Mesothelial cell of epicardium (in vitro differentiated cells): Measurements from ENCODE around the gene RMND1. TPM values are rescaled to one million over a fixed set of nuclear protein-coding genes. Genes with fewer than 3 reads are reported as not detected.

Source experiments
- DNase-seq, 2 experiments: peaks; one replicate each; pipeline ENCODE4 v3.0.0; 2021; ENCODE audit warnings: low spot score in 2 of 2; ENCODE audit not compliant: unreplicated experiment in 2 of 2
- H3K27ac Mint-ChIP-seq: 2 replicates; pipeline ENCODE4 v1.8.0; 2021; ENCODE audit warnings: mixed read lengths
- H3K27me3 Mint-ChIP-seq: 2 replicates; pipeline ENCODE4 v1.8.0; 2021; ENCODE audit warnings: low read depth, mixed read lengths
- H3K36me3 Mint-ChIP-seq: 2 replicates; pipeline ENCODE4 v1.8.0; 2021; ENCODE audit warnings: mixed read lengths
- H3K4me1 Mint-ChIP-seq: 2 replicates; pipeline ENCODE4 v1.8.0; 2021; ENCODE audit warnings: mixed read lengths
- H3K4me3 Mint-ChIP-seq: 2 replicates; pipeline ENCODE4 v1.8.0; 2021; ENCODE audit warnings: mild to moderate bottlenecking, moderate library complexity, mixed read lengths
- H3K9me3 Mint-ChIP-seq: 2 replicates; pipeline ENCODE4 v1.8.0; 2021; ENCODE audit warnings: mixed read lengths
- total RNA-seq: library from RNA; stranded (reverse); gene quantifications from 3 replicates; pipeline ENCODE4 v1.2.1, GENCODE V29; 2021
- TF ChIP-seq, protein P1 (sequence below): fragments of 200-600 bp; sonication (generic); IDR thresholded peaks from one replicate; pipeline ENCODE4 v1.5.0; 2021; ENCODE audit warnings: antibody characterized with exemption; ENCODE audit not compliant: unreplicated experiment

RMND1 gene
- total RNA-seq, 1 donor from 2014 or later, result 22.7 TPM

DNA sequence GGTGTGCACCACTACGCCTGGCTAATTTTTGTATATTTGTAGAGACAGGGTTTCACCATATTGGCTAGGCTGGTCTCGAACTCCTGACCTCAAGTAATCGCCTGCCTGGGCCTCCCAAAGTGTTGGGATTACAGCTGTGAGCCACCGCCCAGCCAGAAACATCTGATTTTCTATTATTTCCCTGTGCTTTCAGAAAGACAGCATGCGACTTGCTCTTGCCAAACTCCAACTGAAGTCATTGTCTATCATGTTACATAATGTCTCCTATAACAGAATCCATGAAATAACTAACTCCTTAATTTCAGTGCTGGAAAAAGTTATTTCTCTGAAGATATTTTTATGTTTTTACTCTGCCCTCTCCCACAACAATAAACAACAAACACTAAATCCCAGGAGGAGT lies 8.5 kb downstream of the RMND1 start:
- Mint-ChIP-seq H3K27ac (no peak overlapping the region), H3K27me3 (no peaks in the 10 kb centered on the region), H3K4me3 (no peak overlapping the region), H3K9me3 (no peaks in the 10 kb centered on the region), H3K4me1 (peaks cover 15% of the 10 kb centered on the region), H3K36me3 (peaks cover 3% of the 10 kb centered on the region)
- DNase-seq, result no peak
- TF ChIP-seq, protein P1, sequence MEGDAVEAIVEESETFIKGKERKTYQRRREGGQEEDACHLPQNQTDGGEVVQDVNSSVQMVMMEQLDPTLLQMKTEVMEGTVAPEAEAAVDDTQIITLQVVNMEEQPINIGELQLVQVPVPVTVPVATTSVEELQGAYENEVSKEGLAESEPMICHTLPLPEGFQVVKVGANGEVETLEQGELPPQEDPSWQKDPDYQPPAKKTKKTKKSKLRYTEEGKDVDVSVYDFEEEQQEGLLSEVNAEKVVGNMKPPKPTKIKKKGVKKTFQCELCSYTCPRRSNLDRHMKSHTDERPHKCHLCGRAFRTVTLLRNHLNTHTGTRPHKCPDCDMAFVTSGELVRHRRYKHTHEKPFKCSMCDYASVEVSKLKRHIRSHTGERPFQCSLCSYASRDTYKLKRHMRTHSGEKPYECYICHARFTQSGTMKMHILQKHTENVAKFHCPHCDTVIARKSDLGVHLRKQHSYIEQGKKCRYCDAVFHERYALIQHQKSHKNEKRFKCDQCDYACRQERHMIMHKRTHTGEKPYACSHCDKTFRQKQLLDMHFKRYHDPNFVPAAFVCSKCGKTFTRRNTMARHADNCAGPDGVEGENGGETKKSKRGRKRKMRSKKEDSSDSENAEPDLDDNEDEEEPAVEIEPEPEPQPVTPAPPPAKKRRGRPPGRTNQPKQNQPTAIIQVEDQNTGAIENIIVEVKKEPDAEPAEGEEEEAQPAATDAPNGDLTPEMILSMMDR, result no peak

DNA sequence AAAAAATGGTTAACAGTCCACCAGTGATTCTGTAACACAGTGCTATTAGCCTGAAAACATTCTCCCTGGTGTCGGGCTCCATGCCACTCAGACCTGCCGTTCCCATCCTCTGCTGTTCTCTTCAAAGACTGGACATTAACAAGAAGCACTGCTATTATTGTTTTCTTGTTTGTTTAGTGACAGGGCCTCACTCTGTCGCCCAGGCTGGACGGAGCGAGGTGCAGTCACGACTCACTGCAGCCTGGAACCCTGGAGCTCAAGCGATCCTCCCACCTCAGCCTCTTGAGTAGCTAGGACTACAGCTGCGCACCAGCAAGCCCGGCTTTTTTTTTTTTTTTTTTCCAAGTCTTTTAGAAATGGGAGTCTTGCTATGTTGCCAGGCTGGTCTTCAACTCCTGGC lies 9.6 kb downstream of the RMND1 start:
- H3K4me1 Mint-ChIP-seq, result peaks cover 15% of the 10 kb centered on the region
- TF ChIP-seq, protein P1, result no peak
- peaks cover 3% of the 10 kb centered on the region for H3K36me3 Mint-ChIP-seq
- no peaks in the 10 kb centered on the region for H3K27me3 Mint-ChIP-seq
- no peaks in the 10 kb centered on the region for H3K9me3 Mint-ChIP-seq
- DNase-seq, result no peak
- no peak overlapping the region for H3K4me3 Mint-ChIP-seq
- no peak overlapping the region for H3K27ac Mint-ChIP-seq

DNA sequence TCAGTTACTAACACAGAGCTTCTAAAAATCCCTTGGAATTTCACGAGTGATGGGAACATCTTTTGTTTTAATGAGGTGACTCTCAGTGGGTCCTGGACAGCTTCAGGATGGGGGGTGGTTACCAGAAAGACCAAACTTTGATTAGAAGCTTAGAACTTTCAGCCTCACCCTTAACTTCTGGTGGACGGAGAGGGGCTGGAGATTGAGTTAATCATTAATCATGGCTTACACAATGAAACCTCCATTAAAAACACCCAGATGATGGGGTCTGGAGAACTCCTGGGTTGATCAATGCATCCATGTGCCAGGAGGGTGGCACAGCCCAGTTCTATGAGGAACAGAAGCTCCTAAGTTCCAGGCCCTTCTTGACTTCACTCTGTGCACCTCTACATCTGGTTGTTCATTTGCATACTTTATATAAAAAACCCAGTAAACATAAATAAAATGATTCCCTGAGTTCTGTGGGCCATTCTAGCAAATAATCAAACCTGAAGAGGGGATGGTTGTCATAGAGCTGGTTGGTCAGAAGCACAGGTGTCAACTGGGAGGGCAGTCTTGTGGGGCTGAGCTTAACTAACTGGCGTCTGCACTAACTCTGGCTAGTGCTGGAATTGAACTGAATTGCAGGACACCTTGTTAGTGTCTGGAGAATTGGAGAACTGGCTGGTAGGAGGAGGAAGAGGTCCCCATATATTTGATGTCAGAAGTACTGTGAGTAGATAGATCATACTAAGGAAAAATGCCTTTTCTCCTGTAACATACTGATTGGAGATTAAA lies 10.3 kb downstream of the RMND1 start:
- peaks cover 15% of the 10 kb centered on the region for H3K4me1 Mint-ChIP-seq
- DNase-seq, result no peak
- TF ChIP-seq, protein P1, result no peak
- H3K27me3 Mint-ChIP-seq, result no peaks in the 10 kb centered on the region
- no peak overlapping the region for H3K27ac Mint-ChIP-seq
- no peak overlapping the region for H3K4me3 Mint-ChIP-seq
- no peaks in the 10 kb centered on the region for H3K9me3 Mint-ChIP-seq
- peaks cover 3% of the 10 kb centered on the region for H3K36me3 Mint-ChIP-seq

DNA sequence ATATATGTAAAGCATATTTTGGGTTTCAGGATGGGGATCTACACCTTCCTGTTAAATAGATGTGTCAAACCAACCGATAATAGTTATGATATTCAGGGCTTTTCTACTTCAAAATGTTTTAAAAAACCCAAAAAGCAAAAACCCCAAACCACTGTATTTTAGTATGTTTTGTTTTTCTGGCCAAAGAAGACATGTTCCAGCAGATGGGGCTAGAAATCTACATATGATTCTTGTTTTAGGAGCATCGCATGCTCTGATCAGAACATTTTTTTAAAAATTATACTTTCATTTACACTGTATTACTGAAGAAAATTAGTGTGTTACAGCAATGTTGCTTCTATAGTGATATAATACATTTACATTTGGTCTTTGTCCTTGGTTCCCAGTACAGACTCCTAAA lies 11.0 kb downstream of the RMND1 start:
- no peak overlapping the region for H3K27ac Mint-ChIP-seq
- no peaks in the 10 kb centered on the region for H3K27me3 Mint-ChIP-seq
- H3K4me1 Mint-ChIP-seq, result peaks cover 11% of the 10 kb centered on the region
- TF ChIP-seq, protein P1, result no peak
- DNase-seq, result no peak
- no peak overlapping the region for H3K4me3 Mint-ChIP-seq
- no peaks in the 10 kb centered on the region for H3K9me3 Mint-ChIP-seq
- peaks cover 3% of the 10 kb centered on the region for H3K36me3 Mint-ChIP-seq

DNA sequence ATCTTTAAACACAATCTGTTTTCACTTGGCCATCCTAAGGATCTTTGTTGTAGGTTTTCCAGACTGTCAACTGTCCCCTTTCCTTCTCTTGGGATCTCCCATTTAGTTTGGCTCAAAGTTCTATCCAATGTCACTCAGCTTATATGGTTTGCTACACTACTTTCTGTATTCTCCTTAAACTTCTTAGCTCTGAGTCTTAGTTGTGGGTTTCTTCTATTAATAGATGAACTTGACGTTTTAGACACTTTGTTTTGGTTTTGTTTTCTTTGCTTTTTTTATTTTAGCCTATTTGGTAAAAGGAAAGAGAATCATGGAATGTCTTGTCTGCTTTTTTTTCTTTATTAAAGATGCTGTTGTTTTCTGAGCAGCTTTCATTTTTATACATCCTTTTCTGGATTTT lies 11.4 kb downstream of the RMND1 start:
- Mint-ChIP-seq H3K36me3 (peaks cover 3% of the 10 kb centered on the region), H3K27me3 (no peaks in the 10 kb centered on the region), H3K4me3 (no peak overlapping the region), H3K27ac (no peak overlapping the region), H3K4me1 (peaks cover 7% of the 10 kb centered on the region), H3K9me3 (no peaks in the 10 kb centered on the region)
- TF ChIP-seq, protein P1, result no peak
- no peak for DNase-seq
